Chondrocyte (in vitro differentiated cells): ENCODE data around the gene ZNF195. TPM values are rescaled to one million over a fixed set of nuclear protein-coding genes. Genes with fewer than 3 reads are reported as not detected.

ENCODE experiments used
- DNase-seq: peaks from one replicate; pipeline ENCODE4 v3.0.0; 2021; ENCODE audit warnings: mixed read lengths, low spot score
- H3K27ac Mint-ChIP-seq: one replicate; pipeline ENCODE4 v1.8.0; 2021; ENCODE audit warnings: mild to moderate bottlenecking, moderate library complexity, mixed read lengths; ENCODE audit not compliant: unreplicated experiment
- H3K27me3 Mint-ChIP-seq: 2 replicates; pipeline ENCODE4 v1.8.0; 2021; ENCODE audit warnings: low read depth, mixed read lengths
- H3K36me3 Mint-ChIP-seq: 2 replicates; pipeline ENCODE4 v1.8.0; 2021; ENCODE audit warnings: low read depth, mixed read lengths
- H3K4me1 Mint-ChIP-seq: 2 replicates; pipeline ENCODE4 v1.8.0; 2021; ENCODE audit warnings: low read depth, mild to moderate bottlenecking, mixed read lengths
- H3K4me3 Mint-ChIP-seq: one replicate; pipeline ENCODE4 v1.8.0; 2021; ENCODE audit warnings: mild to moderate bottlenecking, moderate library complexity, mixed read lengths; ENCODE audit not compliant: unreplicated experiment
- H3K9me3 Mint-ChIP-seq: 2 replicates; pipeline ENCODE4 v1.8.0; 2021; ENCODE audit warnings: low read depth, mixed read lengths
- CTCF ChIP-seq: fragments of 200-600 bp; sonication (generic); IDR thresholded peaks from 2 replicates; pipeline ENCODE4 v1.5.0; 2021; ENCODE audit warnings: antibody characterized with exemption, mild to moderate bottlenecking, moderate library complexity
- total RNA-seq: library from RNA; stranded (reverse); gene quantifications from 3 replicates; pipeline ENCODE4 v1.2.1, GENCODE V29; 2021

The ZNF195 gene
- total RNA-seq, 1 donor from 2014 or later: 18.1 TPM

- H3K36me3 Mint-ChIP-seq: peaks cover 17% of the 10 kb centered on the region
- H3K27ac Mint-ChIP-seq: no peak overlapping the region
- H3K4me3 Mint-ChIP-seq: no peak overlapping the region
- peaks cover 18% of the 10 kb centered on the region for H3K9me3 Mint-ChIP-seq
- TF ChIP-seq CTCF: no peak
- peaks cover 11% of the 10 kb centered on the region for H3K27me3 Mint-ChIP-seq
- H3K4me1 Mint-ChIP-seq: peaks cover 8% of the 10 kb centered on the region
- DNase-seq: no peak
Measured at GRCh38 chr11:3344327-3345174, 34.4 kb downstream of the ZNF195 start.

- DNase-seq: no peak
- H3K36me3 Mint-ChIP-seq: peaks cover 14% of the 10 kb centered on the region
- no peak for TF ChIP-seq CTCF
- peaks cover 13% of the 10 kb centered on the region for H3K9me3 Mint-ChIP-seq
- H3K27ac Mint-ChIP-seq: no peak overlapping the region
- H3K4me3 Mint-ChIP-seq: no peak overlapping the region
- peaks cover 11% of the 10 kb centered on the region for H3K27me3 Mint-ChIP-seq
- H3K4me1 Mint-ChIP-seq: peaks cover 8% of the 10 kb centered on the region
Measured at GRCh38 chr11:3342709-3343108, 36.2 kb downstream of the ZNF195 start.

GRCh38 chr11:3341298-3341697, 37.6 kb downstream of the ZNF195 start:
- Mint-ChIP-seq H3K4me3 (no peak overlapping the region), H3K36me3 (peaks cover 9% of the 10 kb centered on the region), H3K27ac (no peak overlapping the region), H3K9me3 (peaks cover 5% of the 10 kb centered on the region), H3K27me3 (peaks cover 11% of the 10 kb centered on the region), H3K4me1 (peaks cover 8% of the 10 kb centered on the region)
- TF ChIP-seq CTCF: peak; percentile 69
- no peak for DNase-seq

- H3K9me3 Mint-ChIP-seq: peaks cover 5% of the 10 kb centered on the region
- peaks cover 11% of the 10 kb centered on the region for H3K27me3 Mint-ChIP-seq
- peaks cover 5% of the 10 kb centered on the region for H3K36me3 Mint-ChIP-seq
- no peak for TF ChIP-seq CTCF
- peak overlapping the region; percentile 41 for H3K27ac Mint-ChIP-seq
- H3K4me3 Mint-ChIP-seq: no peak overlapping the region
- H3K4me1 Mint-ChIP-seq: peaks cover 8% of the 10 kb centered on the region
- no peak for DNase-seq
Measured at GRCh38 chr11:3340025-3340424, 38.9 kb downstream of the ZNF195 start.

GRCh38 chr11:3339340-3339624, 39.7 kb downstream of the ZNF195 start:
- no peak for DNase-seq
- Mint-ChIP-seq H3K36me3 (peaks cover 5% of the 10 kb centered on the region), H3K9me3 (peaks cover 5% of the 10 kb centered on the region), H3K27me3 (peaks cover 11% of the 10 kb centered on the region), H3K27ac (no peak overlapping the region), H3K4me1 (peaks cover 8% of the 10 kb centered on the region), H3K4me3 (no peak overlapping the region)
- TF ChIP-seq CTCF: no peak
